ENCODE measurements around the gene USP54. TPM values are rescaled to one million over a fixed set of nuclear protein-coding genes. Genes with fewer than 3 reads are reported as not detected.

The USP54 gene
- total RNA-seq, 2 experiments from 2014 or later, result 4.3 to 4.5 TPM

- Mint-ChIP-seq H3K9me3 (ENCODE audit: low read depth) (no peaks in the 10 kb centered on the region), H3K36me3 (ENCODE audit: low read depth) (peaks cover 4% of the 10 kb centered on the region), H3K27me3 (no peaks in the 10 kb centered on the region), H3K27ac (no peak overlapping the region), H3K4me3 (no peak overlapping the region), H3K4me1 (no peaks in the 10 kb centered on the region)
- peak; percentile 57 for DNase-seq
- intact Hi-C loops (cut with DNase I, micrococcal nuclease), result loop anchor here (1.0 kb wide), 1 partner anchor 115 kb away; no protein-coding TSS in a partner anchor
- POLR2A ChIA-PET, result no interaction called here
- peak; percentile 89 for ATAC-seq
- CTCF ChIA-PET, result interaction anchor here (0.6 to 6.9 kb wide), 23 partner anchors 10 to 671 kb away, joined by 3 to 122 read pairs (median 3); partner anchors contain the start of gene USP54
These were observed 61.9 kb downstream of the USP54 start for GRCh38 chr10:73529089-73529832.

DNA sequence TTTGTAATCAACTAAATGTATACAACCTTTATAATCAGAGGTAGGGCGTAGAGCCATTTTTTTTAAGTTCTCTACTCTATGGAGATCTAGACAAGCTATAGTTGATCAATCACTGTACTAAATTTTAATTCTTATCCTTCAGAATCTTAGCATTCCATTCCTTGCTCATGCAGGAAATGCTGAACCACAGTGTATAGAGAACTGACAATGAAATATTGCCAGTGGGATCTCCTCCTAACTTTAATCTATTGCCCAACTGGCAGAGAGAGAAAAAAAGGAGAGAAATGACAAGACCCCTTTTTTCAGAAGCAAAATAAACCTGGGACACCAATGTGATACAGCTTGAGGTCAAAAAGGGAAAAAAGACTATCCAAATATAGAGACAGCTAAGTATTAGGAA is 68.9 kb downstream of the USP54 start:
- ChIA-PET POLR2A (no interaction called here), CTCF (interaction anchor here (1.0 kb wide), 1 partner anchor 9 kb away, joined by 4 read pairs; no protein-coding TSS in a partner anchor)
- Mint-ChIP-seq H3K27ac (no peak overlapping the region), H3K36me3 (ENCODE audit: low read depth) (peaks cover 2% of the 10 kb centered on the region), H3K4me3 (no peak overlapping the region), H3K27me3 (no peaks in the 10 kb centered on the region), H3K4me1 (no peaks in the 10 kb centered on the region), H3K9me3 (ENCODE audit: low read depth) (no peaks in the 10 kb centered on the region)
- intact Hi-C loops (cut with DNase I, micrococcal nuclease), result no loop called here
- ATAC-seq (no peak), DNase-seq (no peak)

GRCh38 chr10:73519336-73519735 is 71.8 kb downstream of the USP54 start:
- no peaks in the 10 kb centered on the region for H3K36me3 Mint-ChIP-seq (ENCODE audit: low read depth)
- CTCF ChIA-PET, result interaction anchor here (0.7 to 1.4 kb wide), 3 partner anchors 10 to 77 kb away, joined by 3 to 4 read pairs (median 3); no protein-coding TSS in a partner anchor
- no peak overlapping the region for H3K4me3 Mint-ChIP-seq
- H3K27me3 Mint-ChIP-seq, result no peaks in the 10 kb centered on the region
- no peaks in the 10 kb centered on the region for H3K9me3 Mint-ChIP-seq (ENCODE audit: low read depth)
- ATAC-seq (no peak), DNase-seq (no peak)
- H3K27ac Mint-ChIP-seq, result no peak overlapping the region
- intact Hi-C loops (cut with DNase I, micrococcal nuclease), result no loop called here
- no peaks in the 10 kb centered on the region for H3K4me1 Mint-ChIP-seq
- POLR2A ChIA-PET, result no interaction called here

- Mint-ChIP-seq H3K36me3 (ENCODE audit: low read depth) (no peaks in the 10 kb centered on the region), H3K9me3 (ENCODE audit: low read depth) (no peaks in the 10 kb centered on the region), H3K4me3 (no peak overlapping the region), H3K27ac (no peak overlapping the region), H3K27me3 (no peaks in the 10 kb centered on the region), H3K4me1 (no peaks in the 10 kb centered on the region)
- POLR2A ChIA-PET, result no interaction called here
- intact Hi-C loops (cut with DNase I, micrococcal nuclease), result no loop called here
- DNase-seq, result no peak
- CTCF ChIA-PET, result interaction anchor here (0.7 to 1.1 kb wide), 3 partner anchors 11 to 363 kb away, joined by 3 read pairs; no protein-coding TSS in a partner anchor
- no peak for ATAC-seq
These were observed 73.8 kb downstream of the USP54 start for GRCh38 chr10:73517166-73517888.

GRCh38 chr10:73512207-73512743 is 78.9 kb downstream of the USP54 start:
- Mint-ChIP-seq H3K4me3 (no peak overlapping the region), H3K9me3 (ENCODE audit: low read depth) (no peaks in the 10 kb centered on the region), H3K36me3 (ENCODE audit: low read depth) (no peaks in the 10 kb centered on the region), H3K27ac (no peak overlapping the region), H3K4me1 (no peaks in the 10 kb centered on the region), H3K27me3 (no peaks in the 10 kb centered on the region)
- ChIA-PET POLR2A (no interaction called here), CTCF (interaction anchor here (1.0 kb wide), 1 partner anchor 133 kb away, joined by 3 read pairs; no protein-coding TSS in a partner anchor)
- DNase-seq, result no peak
- intact Hi-C loops (cut with DNase I, micrococcal nuclease), result no loop called here
- ATAC-seq, result no peak

GRCh38 chr10:73509695-73510094 is 81.4 kb downstream of the USP54 start:
- intact Hi-C loops (cut with DNase I, micrococcal nuclease), result no loop called here
- ChIA-PET CTCF (no interaction called here), POLR2A (no interaction called here)
- no peaks in the 10 kb centered on the region for H3K4me1 Mint-ChIP-seq
- H3K36me3 Mint-ChIP-seq (ENCODE audit: low read depth), result peaks cover 6% of the 10 kb centered on the region
- H3K27ac Mint-ChIP-seq, result no peak overlapping the region
- no peaks in the 10 kb centered on the region for H3K9me3 Mint-ChIP-seq (ENCODE audit: low read depth)
- no peak for DNase-seq
- H3K4me3 Mint-ChIP-seq, result no peak overlapping the region
- no peaks in the 10 kb centered on the region for H3K27me3 Mint-ChIP-seq
- ATAC-seq, result no peak

DNA sequence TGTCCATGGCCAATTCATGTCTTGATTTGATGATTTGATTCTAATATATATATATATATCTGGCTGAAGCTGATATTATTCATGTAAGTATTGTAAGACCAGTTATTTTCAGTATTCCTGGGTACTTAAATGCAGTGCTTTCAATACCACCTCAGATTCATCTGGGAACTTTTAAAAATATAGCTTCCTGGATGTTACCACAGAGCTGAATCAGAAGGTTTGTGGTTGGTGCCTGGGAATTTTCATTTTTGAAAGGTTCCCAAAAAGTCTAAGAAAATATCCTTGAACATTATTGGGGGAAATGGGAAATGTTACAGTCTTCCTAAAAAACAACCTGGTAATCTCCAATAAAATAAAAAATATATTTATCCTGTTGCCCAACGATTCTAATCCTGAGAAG is 84.7 kb downstream of the USP54 start:
- POLR2A ChIA-PET, result no interaction called here
- no peaks in the 10 kb centered on the region for H3K9me3 Mint-ChIP-seq (ENCODE audit: low read depth)
- DNase-seq, result no peak
- peaks cover 12% of the 10 kb centered on the region for H3K36me3 Mint-ChIP-seq (ENCODE audit: low read depth)
- H3K27ac Mint-ChIP-seq, result no peak overlapping the region
- H3K4me3 Mint-ChIP-seq, result no peak overlapping the region
- intact Hi-C loops (cut with DNase I, micrococcal nuclease), result no loop called here
- ATAC-seq, result no peak
- peaks cover 9% of the 10 kb centered on the region for H3K4me1 Mint-ChIP-seq
- CTCF ChIA-PET, result no interaction called here
- no peaks in the 10 kb centered on the region for H3K27me3 Mint-ChIP-seq

DNA sequence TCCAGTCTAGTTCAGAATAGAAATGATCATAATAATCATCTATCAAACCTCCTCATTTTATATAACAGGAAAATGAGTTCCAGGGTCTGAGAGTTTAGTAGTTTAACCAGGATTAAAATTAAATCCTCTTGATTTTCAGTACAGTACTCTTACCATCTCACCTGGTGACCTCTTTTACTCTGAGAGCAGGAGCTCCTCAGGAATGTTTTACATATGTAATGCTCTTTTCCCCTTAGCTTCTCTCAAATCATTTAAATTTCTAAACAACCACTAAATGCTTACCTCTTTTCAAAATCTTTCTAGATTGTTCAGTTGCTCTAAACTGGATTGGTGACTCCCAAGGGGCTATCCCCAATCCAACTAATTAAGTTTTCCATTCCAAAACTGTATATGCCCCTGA is 85.1 kb downstream of the USP54 start:
- H3K27me3 Mint-ChIP-seq, result no peaks in the 10 kb centered on the region
- peaks cover 14% of the 10 kb centered on the region for H3K4me1 Mint-ChIP-seq
- no peak for DNase-seq
- H3K27ac Mint-ChIP-seq, result no peak overlapping the region
- intact Hi-C loops (cut with DNase I, micrococcal nuclease), result no loop called here
- H3K4me3 Mint-ChIP-seq, result no peak overlapping the region
- CTCF ChIA-PET, result no interaction called here
- POLR2A ChIA-PET, result no interaction called here
- ATAC-seq, result no peak
- no peaks in the 10 kb centered on the region for H3K9me3 Mint-ChIP-seq (ENCODE audit: low read depth)
- H3K36me3 Mint-ChIP-seq (ENCODE audit: low read depth), result peaks cover 12% of the 10 kb centered on the region

- ATAC-seq (no peak), DNase-seq (no peak)
- no peak overlapping the region for H3K4me3 Mint-ChIP-seq
- H3K27me3 Mint-ChIP-seq, result no peaks in the 10 kb centered on the region
- intact Hi-C loops (cut with DNase I, micrococcal nuclease), result no loop called here
- CTCF ChIA-PET, result interaction anchor here (0.6 to 1.0 kb wide), 2 partner anchors 74 to 141 kb away, joined by 3 read pairs; no protein-coding TSS in a partner anchor
- no peak overlapping the region for H3K27ac Mint-ChIP-seq
- no peaks in the 10 kb centered on the region for H3K9me3 Mint-ChIP-seq (ENCODE audit: low read depth)
- H3K4me1 Mint-ChIP-seq, result peaks cover 17% of the 10 kb centered on the region
- POLR2A ChIA-PET, result no interaction called here
- H3K36me3 Mint-ChIP-seq (ENCODE audit: low read depth), result peaks cover 12% of the 10 kb centered on the region
These were observed 88.1 kb downstream of the USP54 start for GRCh38 chr10:73503037-73503436.

DNA sequence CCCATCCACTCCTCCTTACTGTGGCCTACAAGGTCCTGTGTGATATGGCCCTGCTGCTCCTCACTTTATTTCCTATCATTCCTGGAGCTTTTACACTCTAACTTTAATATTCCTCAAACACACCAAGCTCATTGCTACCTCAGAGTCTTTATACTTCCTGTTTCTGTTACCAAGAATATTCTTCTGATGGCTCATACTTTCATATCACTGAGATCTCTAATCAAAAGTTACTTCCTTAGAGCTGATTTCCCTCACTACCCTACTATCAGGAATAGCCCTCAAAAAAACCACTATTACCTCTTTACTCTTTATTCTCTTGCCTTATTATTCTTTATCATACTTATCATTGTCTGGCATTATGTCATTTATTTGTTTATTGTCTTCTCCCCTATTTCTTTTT is 89.5 kb downstream of the USP54 start:
- POLR2A ChIA-PET, result interaction anchor here (0.6 kb wide), 2 partner anchors 279 to 501 kb away, joined by 3 to 8 read pairs; no protein-coding TSS in a partner anchor
- DNase-seq (no peak), ATAC-seq (peak; percentile 57)
- Mint-ChIP-seq H3K36me3 (ENCODE audit: low read depth) (peaks cover 12% of the 10 kb centered on the region), H3K27ac (peak overlapping the region; percentile 82), H3K9me3 (ENCODE audit: low read depth) (no peaks in the 10 kb centered on the region), H3K27me3 (no peaks in the 10 kb centered on the region), H3K4me1 (peaks cover 24% of the 10 kb centered on the region), H3K4me3 (no peak overlapping the region)
- intact Hi-C loops (cut with DNase I, micrococcal nuclease), result no loop called here
- CTCF ChIA-PET, result interaction anchor here (0.7 kb wide), 1 partner anchor 141 kb away, joined by 3 read pairs; no protein-coding TSS in a partner anchor

- ATAC-seq (no peak), DNase-seq (no peak)
- Mint-ChIP-seq H3K9me3 (ENCODE audit: low read depth) (no peaks in the 10 kb centered on the region), H3K27ac (no peak overlapping the region), H3K4me1 (peaks cover 50% of the 10 kb centered on the region), H3K4me3 (no peak overlapping the region), H3K27me3 (no peaks in the 10 kb centered on the region), H3K36me3 (ENCODE audit: low read depth) (peaks cover 10% of the 10 kb centered on the region)
- ChIA-PET POLR2A (no interaction called here), CTCF (no interaction called here)
- intact Hi-C loops (cut with DNase I, micrococcal nuclease), result loop anchor here (5.0 to 10.0 kb wide), 5 partner anchors 140 to 805 kb away; partner anchors contain the start of genes CFAP70 (in 1 of the 2), ECD (in 1 of the 2), FAM149B1 (in 1 of the 2) and MCU (in 1 of the 2)
These were observed 93.5 kb downstream of the USP54 start for GRCh38 chr10:73497623-73498022.

Measured in activated CD4-positive, alpha-beta T cell treated with anti-CD3 and anti-CD28 coated beads for 36 hours (primary cell).